NCI-H510A treated with DMSO at 0.1 percent for 48 hours (cell line): ENCODE measurements around the gene RTL3.
"Not testable (repeated sequence)": the region's sequence is repeated elsewhere in the genome, so short reads cannot be mapped to it uniquely, and the experiment has no call there.

Source experiments
- DNase-seq: peaks from one replicate; lab custom pipeline; 2025; lab: John Stamatoyannopoulos, UW

The RTL3 gene

GRCh38 chrX:78658845-78659744 is at the start of gene RTL3:
Gene RTL3 (minus strand): TSS chrX:78659328. CDS start chrX:78658420, 908 bp downstream.
- no peak for DNase-seq

DNA sequence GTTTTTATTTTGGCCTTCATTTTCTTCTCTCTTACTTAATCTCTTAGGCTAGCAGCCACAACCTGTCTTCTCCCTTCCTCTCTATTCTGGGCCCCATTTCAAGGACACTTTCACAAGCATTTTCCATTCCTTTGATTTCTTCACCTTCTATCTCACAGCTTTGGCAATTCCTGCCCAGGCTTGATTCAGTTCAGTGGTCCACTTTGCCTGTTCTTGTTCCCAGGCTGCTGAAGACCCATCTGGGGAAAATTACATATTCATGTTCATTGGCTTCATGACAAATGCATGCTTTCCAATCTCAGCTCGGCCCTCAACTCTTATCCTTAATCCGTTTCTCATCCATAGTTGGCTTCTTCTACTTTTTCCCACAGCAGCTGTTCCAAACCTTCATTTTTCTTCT is 49.7 kb upstream of the RTL3 start:
- no peak for DNase-seq

DNA sequence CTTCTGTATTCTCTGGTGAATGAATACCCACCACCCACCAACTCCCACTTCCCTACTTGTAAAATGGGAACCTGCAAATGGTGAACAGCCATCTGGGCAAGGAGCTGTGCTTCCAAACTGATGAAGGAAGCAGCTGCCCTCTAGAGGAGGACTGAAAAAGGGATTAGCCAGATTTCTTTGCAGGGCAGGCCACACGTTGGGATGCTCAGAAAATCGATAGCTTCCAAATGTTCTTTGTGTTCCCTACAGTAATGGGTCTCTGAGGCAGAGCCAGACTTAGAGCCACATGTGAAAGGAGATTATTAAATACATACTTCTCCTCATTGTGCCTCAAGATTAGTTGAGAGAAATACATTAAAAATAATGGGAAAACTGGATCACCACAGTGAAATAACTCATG is 49.1 kb upstream of the RTL3 start:
- no peak for DNase-seq

DNA sequence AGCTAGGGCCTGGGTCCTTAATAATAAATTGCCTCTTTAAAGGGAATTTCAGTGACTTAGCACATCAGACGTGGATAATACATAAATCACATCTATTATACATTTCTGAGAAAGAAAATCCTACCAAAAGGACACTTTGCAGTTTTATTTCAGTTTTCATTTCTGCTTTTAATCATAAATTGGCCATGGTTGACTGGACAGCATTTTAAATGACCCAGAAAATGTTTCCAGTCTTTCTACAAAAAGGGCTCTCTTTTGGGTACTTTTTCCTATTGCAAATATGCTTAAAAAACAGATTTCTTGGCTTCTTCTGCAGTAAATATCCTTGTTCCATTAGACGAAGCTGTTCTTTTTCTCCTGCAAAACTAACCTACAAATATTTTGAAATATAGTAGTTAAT is 46.9 kb upstream of the RTL3 start:
- DNase-seq: no peak

- no peak for DNase-seq
Observed at GRCh38 chrX:78693536-78693935, 34.4 kb upstream of the RTL3 start.

- no peak for DNase-seq
Observed at GRCh38 chrX:78693012-78693411, 33.9 kb upstream of the RTL3 start.

GRCh38 chrX:78687586-78687985 is 28.5 kb upstream of the RTL3 start:
- DNase-seq: no peak

DNA sequence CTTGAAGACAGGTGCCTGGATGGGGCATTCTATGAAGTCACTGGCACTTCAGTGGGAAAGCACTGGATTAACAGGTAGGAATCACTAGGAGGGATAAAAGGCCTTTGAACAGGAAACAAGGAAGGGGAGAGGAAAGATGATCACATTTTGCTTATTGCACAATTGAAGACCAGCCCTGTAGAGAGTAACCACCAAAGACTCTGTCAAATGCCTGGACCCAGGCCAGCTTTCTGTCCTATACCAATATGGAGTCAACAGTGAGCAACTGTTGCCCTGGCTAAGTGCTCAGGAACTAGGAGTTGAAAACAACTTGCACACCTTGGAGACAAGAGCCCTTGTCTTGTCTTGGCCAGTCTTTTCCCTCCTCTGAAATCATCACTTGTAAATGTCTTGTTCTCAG is 14.1 kb upstream of the RTL3 start:
- no peak for DNase-seq

DNA sequence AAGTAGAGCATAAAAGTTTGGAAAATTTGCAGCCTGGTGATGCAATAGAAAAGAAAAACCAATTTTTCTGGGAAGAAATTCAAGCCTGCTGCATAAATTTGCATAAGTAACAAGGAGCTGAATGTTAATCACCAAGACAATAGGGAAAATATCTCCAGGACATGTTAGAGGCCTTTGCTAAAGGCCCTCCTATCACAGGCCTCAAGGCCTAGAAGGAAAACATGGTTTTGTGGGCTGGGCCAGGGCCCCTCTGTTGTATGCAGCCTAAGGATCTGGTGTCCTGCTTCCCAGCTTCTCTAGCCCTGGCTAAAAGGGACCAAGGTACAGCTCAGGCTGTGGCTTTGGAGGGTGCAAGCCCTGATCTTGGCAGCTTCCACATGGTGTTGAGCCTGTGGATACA is 6.2 kb upstream of the RTL3 start:
- DNase-seq: no peak

DNA sequence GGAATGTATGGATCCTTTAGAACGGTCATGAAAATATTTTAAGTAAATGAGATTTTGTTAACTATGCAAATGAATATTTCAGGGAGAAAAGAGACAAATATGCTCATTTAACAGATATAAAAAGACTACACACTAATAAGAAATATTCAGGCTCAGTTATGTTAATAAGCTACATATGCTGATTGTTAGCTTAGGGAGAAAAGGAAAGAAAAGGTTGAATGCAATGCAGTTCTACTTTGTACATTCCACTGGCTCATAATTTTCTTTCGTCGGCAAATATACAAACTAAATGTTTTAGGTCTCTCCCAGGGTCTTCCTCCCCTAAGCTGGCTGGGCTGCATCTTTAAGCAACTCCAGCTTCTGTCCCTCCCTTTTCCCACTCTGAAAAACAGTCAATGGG is 2.7 kb upstream of the RTL3 start:
- no peak for DNase-seq

GRCh38 chrX:78659955-78660354 is 827 bp upstream of the RTL3 start:
- DNase-seq: no peak

DNA sequence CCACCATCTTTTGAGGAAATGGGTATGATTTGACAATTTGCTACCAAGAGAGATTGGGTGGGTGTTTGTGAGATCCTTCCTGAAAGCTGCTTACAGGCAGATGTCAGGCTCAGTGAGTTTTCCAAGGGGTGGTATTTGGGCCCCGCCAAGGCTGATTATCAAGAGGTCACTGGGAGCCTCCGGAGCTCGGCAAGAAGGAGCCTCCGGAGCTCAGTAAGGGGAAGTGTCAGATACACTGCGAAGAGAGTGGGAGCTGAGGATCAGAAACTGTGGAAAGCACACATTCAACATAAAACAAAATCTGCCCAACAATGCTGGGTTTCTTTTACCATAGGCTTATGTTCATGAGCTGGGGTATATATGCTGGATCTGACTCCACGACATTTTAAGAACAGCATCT is 714 bp downstream of the RTL3 start:
- DNase-seq: no peak

- no peak for DNase-seq
Observed at GRCh38 chrX:78655642-78656041, 3.5 kb downstream of the RTL3 start.

- DNase-seq: no peak
Observed at GRCh38 chrX:78653118-78653822, 5.9 kb downstream of the RTL3 start.

GRCh38 chrX:78650906-78651437 is 8.2 kb downstream of the RTL3 start:
- DNase-seq: no peak

DNA sequence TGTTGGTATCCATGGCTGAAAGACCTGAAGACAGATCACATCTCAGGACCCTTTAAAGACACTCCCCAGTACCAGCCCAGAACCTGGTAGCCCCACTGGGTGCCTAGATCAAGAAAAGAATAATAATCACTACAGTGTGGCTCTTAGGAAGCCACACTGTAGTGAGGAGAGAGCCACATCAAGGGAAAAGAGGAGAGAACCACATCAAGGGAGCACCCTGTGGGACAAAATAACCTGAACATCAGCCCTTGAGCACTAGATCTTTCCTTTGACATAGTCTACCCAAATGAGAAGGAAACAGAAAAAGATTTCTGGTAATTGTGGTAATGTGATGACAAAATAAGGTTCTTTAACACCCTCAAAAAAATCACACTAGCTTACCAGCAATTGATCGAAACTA is 15.3 kb downstream of the RTL3 start:
- no peak for DNase-seq

DNA sequence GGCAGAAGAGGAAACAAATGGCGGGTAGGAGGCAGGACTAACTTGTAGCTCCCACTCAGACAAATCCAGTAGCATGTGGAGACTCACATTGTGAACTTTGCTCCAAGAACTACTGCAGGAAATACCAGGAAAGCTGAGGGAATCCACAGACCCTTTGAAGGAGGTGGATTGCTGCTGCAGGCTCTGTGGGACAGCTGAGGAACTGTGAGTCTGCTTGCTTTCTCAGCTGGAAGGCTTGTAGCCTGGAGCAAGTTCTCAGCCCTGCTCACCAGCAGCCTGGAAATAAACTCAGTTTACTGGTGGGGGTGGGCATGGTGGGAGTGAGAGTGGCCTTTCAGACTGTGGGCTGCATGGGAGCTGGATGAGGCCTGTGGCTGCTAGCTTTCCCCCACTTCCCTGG is 16.0 kb downstream of the RTL3 start:
- no peak for DNase-seq

DNA sequence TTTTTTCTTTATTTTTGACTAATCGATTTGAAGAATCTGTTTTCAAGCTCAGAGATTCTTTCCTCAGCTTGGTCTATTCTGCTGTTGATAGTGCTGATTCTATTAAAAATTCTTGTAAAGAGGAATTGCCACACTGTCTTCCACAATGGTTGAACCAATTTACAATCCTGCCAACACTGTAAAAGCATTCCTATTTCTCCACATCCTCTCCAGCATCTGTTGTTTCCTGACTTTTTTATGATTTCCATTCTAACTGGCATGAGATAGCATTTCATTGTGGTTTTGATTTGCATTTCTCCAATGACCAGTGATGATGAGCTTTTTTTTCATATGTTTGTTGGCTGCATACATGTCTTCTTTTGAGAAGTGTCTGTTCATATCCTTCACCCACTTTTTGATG is 23.0 kb downstream of the RTL3 start:
- DNase-seq: not testable (repeated sequence)

GRCh38 chrX:78624962-78625909 is 33.9 kb downstream of the RTL3 start:
- DNase-seq: no peak

- DNase-seq: no peak
Observed at GRCh38 chrX:78624426-78624825, 34.7 kb downstream of the RTL3 start.

GRCh38 chrX:78622831-78623230 is 36.3 kb downstream of the RTL3 start:
- no peak for DNase-seq

GRCh38 chrX:78619834-78620233 is 39.3 kb downstream of the RTL3 start:
- DNase-seq: no peak
